ENCODE data around the gene MPDU1. TPM values are rescaled to one million over a fixed set of nuclear protein-coding genes. Genes with fewer than 3 reads are reported as not detected.

The MPDU1 gene
- total RNA-seq, 1 donor from 2014 or later: 108 TPM

DNA sequence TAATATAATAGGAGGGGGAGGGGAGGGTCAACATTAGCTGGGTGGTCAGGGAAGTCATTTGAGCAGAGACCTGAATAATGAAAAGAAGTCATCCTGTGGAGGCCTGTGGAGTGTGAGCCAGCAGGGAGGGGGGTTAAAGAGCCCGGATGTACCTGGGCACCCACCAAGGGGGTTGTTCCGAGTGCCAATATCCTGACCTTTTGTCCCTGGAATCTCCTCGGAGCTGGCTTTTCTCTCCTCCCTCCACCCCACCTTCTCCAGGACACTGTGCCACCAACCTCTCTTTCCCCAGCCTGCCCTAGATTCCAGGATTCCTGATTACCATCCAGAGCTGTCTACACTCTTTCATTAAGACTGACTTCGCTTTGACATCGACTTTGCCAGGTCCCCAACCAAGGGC lies 52.5 kb downstream of the MPDU1 start:
- no peaks in the 10 kb centered on the region for H3K9me3 Mint-ChIP-seq
- H3K36me3 Mint-ChIP-seq (ENCODE audit: low read depth): no peaks in the 10 kb centered on the region
- H3K4me1 Mint-ChIP-seq (ENCODE audit: low read depth): no peaks in the 10 kb centered on the region
- no peak overlapping the region for H3K4me3 Mint-ChIP-seq
- no peak for DNase-seq (ENCODE audit: low spot score)
- H3K27ac Mint-ChIP-seq: no peak overlapping the region
- intact Hi-C loops (cut with micrococcal nuclease): no loop called here
- peaks cover 9% of the 10 kb centered on the region for H3K27me3 Mint-ChIP-seq (ENCODE audit: insufficient read depth)

Other genes with a start within 250 kb of the MPDU1 start
- 260 and 266 TPM in 2 replicates for gene ACAP1, start 247.3 kb upstream of the MPDU1 start, total RNA-seq
- 5.3 TPM in 2 replicates for gene KCTD11, start 231.7 kb upstream of the MPDU1 start, total RNA-seq
- 0.17 TPM in 1 of 2 replicates, not detected in the other for gene TMEM95, start 228.7 kb upstream of the MPDU1 start, total RNA-seq
- gene TNK1, start 202.8 kb upstream of the MPDU1 start, total RNA-seq: 3.8 and 4.9 TPM in 2 replicates
- 77.1 and 78.2 TPM in 2 replicates for gene PLSCR3, start 189.3 kb upstream of the MPDU1 start, total RNA-seq
- gene TMEM256, start 179.8 kb upstream of the MPDU1 start, total RNA-seq: 53.5 and 54.7 TPM in 2 replicates
- gene NLGN2, start 176.0 kb upstream of the MPDU1 start, total RNA-seq: 2.3 and 2.7 TPM in 2 replicates
- not detected in 2 replicates for gene SPEM1, start 163.5 kb upstream of the MPDU1 start, total RNA-seq
- gene SPEM2, start 158.2 kb upstream of the MPDU1 start, total RNA-seq: not detected in 2 replicates
- not detected in 2 replicates for gene SPEM3, start 155.0 kb upstream of the MPDU1 start, total RNA-seq
- gene TMEM102, start 148.4 kb upstream of the MPDU1 start, total RNA-seq: 12.3 and 14.0 TPM in 2 replicates
- gene FGF11, start 144.3 kb upstream of the MPDU1 start, total RNA-seq: 5.3 and 6.4 TPM in 2 replicates
- gene CHRNB1, start 138.8 kb upstream of the MPDU1 start, total RNA-seq: 6.6 and 7.0 TPM in 2 replicates
- gene ZBTB4, start 104.2 kb upstream of the MPDU1 start, total RNA-seq: 15.1 and 16.0 TPM in 2 replicates
- gene SLC35G6, start 102.4 kb upstream of the MPDU1 start, total RNA-seq: not detected in 2 replicates
- gene POLR2A, start 99.5 kb upstream of the MPDU1 start, total RNA-seq: 221 and 223 TPM in 2 replicates
- gene TNFSF12, start 34.8 kb upstream of the MPDU1 start, total RNA-seq: 18.6 and 26.5 TPM in 2 replicates
- gene TNFSF13, start 25.1 kb upstream of the MPDU1 start, total RNA-seq: 2.2 and 3.3 TPM in 2 replicates
- 102 and 104 TPM in 2 replicates for gene SENP3, start 21.9 kb upstream of the MPDU1 start, total RNA-seq
- gene CD68, start 4.2 kb upstream of the MPDU1 start, total RNA-seq: 2.4 and 3.3 TPM in 2 replicates
- gene SOX15, start 6.2 kb downstream of the MPDU1 start, total RNA-seq: 0.20 and 0.78 TPM in 2 replicates
- 59.5 and 63.6 TPM in 2 replicates for gene FXR2, start 31.0 kb downstream of the MPDU1 start, total RNA-seq
- 23.8 and 24.0 TPM in 2 replicates for gene SAT2, start 44.0 kb downstream of the MPDU1 start, total RNA-seq
- 0.20 TPM in 1 of 2 replicates, not detected in the other for gene SHBG, start 46.3 kb downstream of the MPDU1 start, total RNA-seq
- gene ATP1B2, start 67.1 kb downstream of the MPDU1 start, total RNA-seq: 0.54 TPM in 2 replicates
- 172 and 179 TPM in 2 replicates for gene TP53, start 103.6 kb downstream of the MPDU1 start, total RNA-seq
- 31.5 TPM in 2 replicates for gene WRAP53, start 104.6 kb downstream of the MPDU1 start, total RNA-seq
- gene EFNB3, start 121.3 kb downstream of the MPDU1 start, total RNA-seq: 0.08 TPM in 1 of 2 replicates, not detected in the other
- gene DNAH2, start 133.9 kb downstream of the MPDU1 start, total RNA-seq: not detected in 2 replicates